ENCODE results near the gene SORCS3. TPM values are rescaled to one million over a fixed set of nuclear protein-coding genes. Genes with fewer than 3 reads are reported as not detected.

Gene SORCS3
- total RNA-seq, 2 donors from 2014 or later: 0.68 TPM; not detected in 1

DNA sequence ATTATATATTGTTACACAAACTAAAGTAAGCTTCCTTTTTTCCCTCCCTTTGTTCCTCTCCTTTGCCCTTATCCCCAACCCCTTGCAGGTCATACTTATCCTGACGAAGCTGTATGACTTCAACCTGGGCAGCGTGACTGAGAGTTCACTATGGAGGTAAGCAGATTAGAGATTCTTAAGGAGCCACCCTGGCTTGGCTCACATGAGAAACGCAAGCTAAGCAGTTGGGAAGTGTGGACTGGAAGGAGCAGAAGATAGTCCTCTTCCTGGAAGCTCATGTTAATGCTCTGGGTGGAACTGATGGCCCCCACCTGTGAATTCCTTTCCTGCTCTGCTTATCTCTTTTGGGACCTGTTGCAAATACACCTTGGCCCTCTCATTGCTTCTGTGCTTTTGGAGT, 201.6 kb downstream of the SORCS3 start:
- H3K36me3 ChIP-seq (ENCODE audit: control insufficient read depth, insufficient read depth, low read length): no peaks in the 10 kb centered on the region
- H3K4me3 Mint-ChIP-seq: no peak overlapping the region
- no peak overlapping the region for H3K27ac ChIP-seq (ENCODE audit: low read depth, low read length)
- H3K27me3 Mint-ChIP-seq (ENCODE audit: insufficient read depth): peaks cover 13% of the 10 kb centered on the region
- H3K4me1 Mint-ChIP-seq: peaks cover 18% of the 10 kb centered on the region
- H3K27ac Mint-ChIP-seq: no peak overlapping the region
- H3K27me3 ChIP-seq (ENCODE audit: control insufficient read depth, insufficient read depth, low read length, poor library complexity, severe bottlenecking): peaks cover 10% of the 10 kb centered on the region
- WGBS, 2 experiments (ENCODE audit: insufficient coverage in 1 of 2, insufficient read length in 1 of 2): 80 to 85% methylated on average over 2 to 3 of the region's 3 CpGs
- H3K9me3 Mint-ChIP-seq: no peaks in the 10 kb centered on the region
- H3K9ac ChIP-seq (ENCODE audit: extremely low read depth, low read length, poor library complexity, severe bottlenecking): no peak overlapping the region
- H3K4me3 ChIP-seq (ENCODE audit: low read length): no peak overlapping the region
- peak; percentile 50 for DNase-seq
- no peaks in the 10 kb centered on the region for H3K9me3 ChIP-seq (ENCODE audit: control insufficient read depth, low read length)
- no peaks in the 10 kb centered on the region for H3K36me3 Mint-ChIP-seq (ENCODE audit: low read depth)
- TF ChIP-seq CTCF (conservative IDR thresholded peaks at IDR 0.05): no peak
- peaks cover 10% of the 10 kb centered on the region for H3K4me1 ChIP-seq (ENCODE audit: control insufficient read depth, insufficient read depth, low read length)

DNA sequence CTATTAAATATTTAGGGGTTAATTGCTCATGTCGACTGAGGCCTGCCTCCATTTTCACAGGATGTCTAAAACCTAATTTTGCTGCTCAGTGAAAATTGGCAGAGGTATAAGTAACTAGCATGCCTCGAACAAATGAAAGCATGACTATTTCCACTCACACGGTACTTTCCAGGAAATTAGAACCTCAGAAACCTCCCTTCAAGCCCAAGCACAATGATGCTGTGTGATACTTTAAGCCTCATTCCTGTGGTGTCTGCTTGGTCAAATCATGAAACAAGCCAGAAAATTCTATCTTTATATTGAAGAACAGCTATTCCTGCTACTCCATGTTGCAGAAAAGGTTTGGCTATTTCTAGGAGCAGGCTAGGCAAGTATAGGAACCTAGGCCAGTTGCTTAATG, 203.0 kb downstream of the SORCS3 start:
- H3K4me3 ChIP-seq (ENCODE audit: low read length): no peak overlapping the region
- DNase-seq: no peak
- no peaks in the 10 kb centered on the region for H3K9me3 Mint-ChIP-seq
- no peak overlapping the region for H3K27ac Mint-ChIP-seq
- 75 to 93% methylated on average over 2 to 3 of the region's 3 CpGs for WGBS, 2 experiments (ENCODE audit: insufficient coverage in 1 of 2, insufficient read length in 1 of 2)
- no peaks in the 10 kb centered on the region for H3K36me3 ChIP-seq (ENCODE audit: control insufficient read depth, insufficient read depth, low read length)
- no peak overlapping the region for H3K9ac ChIP-seq (ENCODE audit: extremely low read depth, low read length, poor library complexity, severe bottlenecking)
- H3K4me1 Mint-ChIP-seq: peaks cover 18% of the 10 kb centered on the region
- no peak overlapping the region for H3K27ac ChIP-seq (ENCODE audit: low read depth, low read length)
- H3K27me3 ChIP-seq (ENCODE audit: control insufficient read depth, insufficient read depth, low read length, poor library complexity, severe bottlenecking): peaks cover 10% of the 10 kb centered on the region
- no peaks in the 10 kb centered on the region for H3K36me3 Mint-ChIP-seq (ENCODE audit: low read depth)
- H3K4me3 Mint-ChIP-seq: no peak overlapping the region
- no peaks in the 10 kb centered on the region for H3K9me3 ChIP-seq (ENCODE audit: control insufficient read depth, low read length)
- peaks cover 12% of the 10 kb centered on the region for H3K27me3 Mint-ChIP-seq (ENCODE audit: insufficient read depth)
- no peak for TF ChIP-seq CTCF (conservative IDR thresholded peaks at IDR 0.05)
- H3K4me1 ChIP-seq (ENCODE audit: control insufficient read depth, insufficient read depth, low read length): peaks cover 10% of the 10 kb centered on the region

DNA sequence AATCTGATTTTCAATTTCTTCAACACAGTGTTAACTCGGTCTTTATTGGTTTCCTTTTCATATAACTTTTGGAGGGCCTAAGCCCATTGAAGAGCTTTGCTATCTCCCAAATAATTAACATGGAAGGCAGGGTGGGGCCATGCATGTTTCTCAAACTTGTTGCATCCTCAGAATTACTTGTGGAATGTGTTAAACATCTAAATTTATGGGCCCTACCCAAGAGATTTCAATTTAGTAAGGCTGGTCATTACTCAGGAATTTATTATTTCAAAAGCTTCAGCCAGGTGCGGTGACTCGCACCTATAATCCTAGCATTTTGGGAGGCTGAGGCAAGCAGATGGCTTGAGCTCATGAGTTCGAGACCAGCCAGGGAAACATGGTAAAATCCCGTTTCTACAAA, 208.9 kb downstream of the SORCS3 start:
- H3K4me1 ChIP-seq (ENCODE audit: control insufficient read depth, insufficient read depth, low read length): peaks cover 5% of the 10 kb centered on the region
- no peaks in the 10 kb centered on the region for H3K9me3 ChIP-seq (ENCODE audit: control insufficient read depth, low read length)
- DNase-seq: no peak
- no peaks in the 10 kb centered on the region for H3K36me3 ChIP-seq (ENCODE audit: control insufficient read depth, insufficient read depth, low read length)
- H3K27me3 ChIP-seq (ENCODE audit: control insufficient read depth, insufficient read depth, low read length, poor library complexity, severe bottlenecking): no peaks in the 10 kb centered on the region
- Mint-ChIP-seq H3K27ac (no peak overlapping the region), H3K4me1 (peaks cover 18% of the 10 kb centered on the region), H3K36me3 (ENCODE audit: low read depth) (no peaks in the 10 kb centered on the region), H3K4me3 (no peak overlapping the region), H3K9me3 (no peaks in the 10 kb centered on the region), H3K27me3 (ENCODE audit: insufficient read depth) (no peaks in the 10 kb centered on the region)
- 91 to 97% methylated on average over 5 of the region's 5 CpGs for WGBS, 2 experiments (ENCODE audit: insufficient coverage in 1 of 2, insufficient read length in 1 of 2)
- no peak overlapping the region for H3K9ac ChIP-seq (ENCODE audit: extremely low read depth, low read length, poor library complexity, severe bottlenecking)
- no peak overlapping the region for H3K4me3 ChIP-seq (ENCODE audit: low read length)
- no peak overlapping the region for H3K27ac ChIP-seq (ENCODE audit: low read depth, low read length)
- no peak for TF ChIP-seq CTCF (conservative IDR thresholded peaks at IDR 0.05)

Measured in endodermal cell (in vitro differentiated cells).